Epithelial cell of esophagus (primary cell): ENCODE data around the gene TMEM145.

Source experiments
- DNase-seq: peaks from one replicate; pipeline ENCODE4 v3.0.0; 2010; ENCODE audit warnings: low read depth
- H3K4me3 ChIP-seq: 2 replicates; pipeline ENCODE4 v1.5.1; 2011; ENCODE audit warnings: mild to moderate bottlenecking, low read length, control low read depth
- TF ChIP-seq, protein P1 (sequence below): IDR thresholded peaks from 2 replicates; pipeline ENCODE4 v1.5.1; 2011; ENCODE audit warnings: low read depth, mild to moderate bottlenecking, low read length, control low read depth, inconsistent platforms; ENCODE audit not compliant: insufficient read depth; ENCODE audit errors: missing control alignments

TMEM145 gene

DNA sequence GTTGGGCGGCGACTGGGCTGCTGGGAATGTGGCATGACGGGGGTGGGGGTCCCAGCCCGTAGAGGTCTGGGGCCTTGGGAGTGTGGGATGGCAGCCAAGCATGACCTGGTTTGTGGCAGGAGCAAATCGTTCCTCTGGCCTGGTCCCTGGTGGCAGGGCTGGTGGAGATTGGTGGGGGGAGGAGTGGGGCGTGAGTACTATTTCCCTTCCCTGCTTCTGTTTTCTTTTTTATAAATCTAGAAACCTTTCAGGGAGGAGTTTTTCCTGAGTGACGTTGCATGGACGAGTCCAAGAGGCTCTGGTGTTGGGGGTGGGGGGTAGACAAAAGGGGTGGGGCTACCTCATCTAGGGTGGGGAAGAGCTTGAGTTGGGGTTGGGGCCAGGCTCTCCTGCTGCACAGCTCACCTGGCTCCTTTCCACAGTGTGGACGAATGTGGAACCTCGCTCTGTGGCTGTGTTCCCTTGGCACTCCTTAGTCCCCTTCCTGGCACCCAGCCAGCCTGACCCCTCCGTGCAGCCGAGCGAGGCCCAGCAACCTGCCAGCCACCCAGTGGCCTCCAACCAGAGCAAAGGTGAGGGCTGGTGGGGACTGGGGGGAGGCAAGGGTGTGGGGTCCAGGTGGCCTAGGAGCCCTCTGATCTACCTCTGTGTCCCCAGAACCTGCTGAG is 26.6 kb upstream of the TMEM145 start:
- TF ChIP-seq, protein P1, sequence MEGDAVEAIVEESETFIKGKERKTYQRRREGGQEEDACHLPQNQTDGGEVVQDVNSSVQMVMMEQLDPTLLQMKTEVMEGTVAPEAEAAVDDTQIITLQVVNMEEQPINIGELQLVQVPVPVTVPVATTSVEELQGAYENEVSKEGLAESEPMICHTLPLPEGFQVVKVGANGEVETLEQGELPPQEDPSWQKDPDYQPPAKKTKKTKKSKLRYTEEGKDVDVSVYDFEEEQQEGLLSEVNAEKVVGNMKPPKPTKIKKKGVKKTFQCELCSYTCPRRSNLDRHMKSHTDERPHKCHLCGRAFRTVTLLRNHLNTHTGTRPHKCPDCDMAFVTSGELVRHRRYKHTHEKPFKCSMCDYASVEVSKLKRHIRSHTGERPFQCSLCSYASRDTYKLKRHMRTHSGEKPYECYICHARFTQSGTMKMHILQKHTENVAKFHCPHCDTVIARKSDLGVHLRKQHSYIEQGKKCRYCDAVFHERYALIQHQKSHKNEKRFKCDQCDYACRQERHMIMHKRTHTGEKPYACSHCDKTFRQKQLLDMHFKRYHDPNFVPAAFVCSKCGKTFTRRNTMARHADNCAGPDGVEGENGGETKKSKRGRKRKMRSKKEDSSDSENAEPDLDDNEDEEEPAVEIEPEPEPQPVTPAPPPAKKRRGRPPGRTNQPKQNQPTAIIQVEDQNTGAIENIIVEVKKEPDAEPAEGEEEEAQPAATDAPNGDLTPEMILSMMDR = no peak
- DNase-seq = no peak
- no peak overlapping the region for H3K4me3 ChIP-seq

DNA sequence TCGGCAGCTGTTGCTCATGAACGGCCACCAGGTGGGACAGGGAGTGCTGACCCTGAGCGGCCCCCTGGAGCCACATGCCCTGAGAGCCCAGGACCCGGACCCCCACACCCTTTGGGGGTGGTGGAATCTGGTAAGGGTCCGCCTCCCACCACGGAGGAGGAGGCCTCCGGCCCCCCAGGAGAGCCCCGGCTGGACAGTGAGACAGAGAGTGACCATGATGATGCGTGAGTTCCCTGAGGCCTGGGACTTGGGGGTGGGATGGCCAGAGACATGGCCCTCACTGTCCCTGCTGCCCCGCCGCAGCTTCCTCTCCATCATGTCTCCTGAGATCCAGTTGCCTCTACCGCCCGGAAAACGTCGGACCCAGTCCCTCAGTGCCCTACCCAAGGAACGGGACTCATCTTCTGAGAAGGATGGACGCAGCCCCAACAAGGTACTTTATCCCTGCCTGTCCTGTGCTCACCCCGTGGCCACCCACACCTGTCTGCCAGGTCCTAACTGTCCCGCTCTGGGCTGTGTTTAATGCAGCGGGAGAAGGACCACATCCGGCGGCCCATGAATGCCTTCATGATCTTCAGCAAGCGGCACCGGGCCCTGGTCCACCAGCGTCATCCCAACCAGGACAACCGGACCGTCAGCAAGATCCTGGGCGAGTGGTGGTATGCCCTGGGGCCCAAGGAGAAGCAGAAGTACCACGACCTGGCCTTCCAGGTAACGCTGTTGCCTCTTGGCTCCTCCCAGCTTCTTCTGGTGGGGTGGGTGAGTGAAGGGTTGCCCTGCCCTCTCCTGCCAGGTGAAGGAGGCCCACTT is 25.9 kb upstream of the TMEM145 start:
- TF ChIP-seq, protein P1 = no peak
- H3K4me3 ChIP-seq = no peak overlapping the region
- DNase-seq = no peak

DNA sequence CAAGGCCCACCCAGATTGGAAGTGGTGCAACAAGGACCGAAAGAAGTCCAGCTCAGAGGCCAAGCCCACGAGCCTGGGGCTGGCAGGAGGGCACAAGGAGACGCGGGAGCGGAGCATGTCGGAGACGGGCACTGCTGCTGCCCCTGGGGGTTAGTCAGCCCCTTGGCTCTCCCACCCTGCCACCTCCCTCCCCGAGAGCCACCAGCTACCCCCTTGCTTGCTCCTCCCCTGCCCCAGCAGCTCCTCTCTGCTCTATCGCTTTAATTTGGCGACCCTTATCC is 25.3 kb upstream of the TMEM145 start:
- DNase-seq = no peak
- H3K4me3 ChIP-seq = no peak overlapping the region
- TF ChIP-seq, protein P1 = no peak

DNA sequence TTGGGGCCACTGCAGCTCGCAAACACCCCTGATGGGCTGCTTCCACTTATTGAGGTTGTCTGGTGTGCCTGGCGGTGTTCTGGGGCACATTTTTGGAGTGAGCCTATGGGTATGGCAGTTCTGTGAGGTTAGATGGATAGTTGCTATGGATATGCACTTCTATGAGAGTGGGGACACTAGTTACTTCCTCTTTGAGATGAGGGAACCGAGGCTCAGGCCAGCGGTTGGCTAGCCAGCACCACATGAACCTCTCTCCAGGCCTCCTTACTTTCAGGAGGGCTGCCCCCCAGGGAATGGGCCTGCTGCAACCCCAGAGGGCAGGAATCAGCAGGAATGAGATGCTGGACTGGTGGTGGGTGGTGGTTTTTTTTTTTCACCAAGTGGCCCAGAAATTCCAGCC is 24.7 kb upstream of the TMEM145 start:
- DNase-seq = no peak
- TF ChIP-seq, protein P1 = no peak
- no peak overlapping the region for H3K4me3 ChIP-seq

DNA sequence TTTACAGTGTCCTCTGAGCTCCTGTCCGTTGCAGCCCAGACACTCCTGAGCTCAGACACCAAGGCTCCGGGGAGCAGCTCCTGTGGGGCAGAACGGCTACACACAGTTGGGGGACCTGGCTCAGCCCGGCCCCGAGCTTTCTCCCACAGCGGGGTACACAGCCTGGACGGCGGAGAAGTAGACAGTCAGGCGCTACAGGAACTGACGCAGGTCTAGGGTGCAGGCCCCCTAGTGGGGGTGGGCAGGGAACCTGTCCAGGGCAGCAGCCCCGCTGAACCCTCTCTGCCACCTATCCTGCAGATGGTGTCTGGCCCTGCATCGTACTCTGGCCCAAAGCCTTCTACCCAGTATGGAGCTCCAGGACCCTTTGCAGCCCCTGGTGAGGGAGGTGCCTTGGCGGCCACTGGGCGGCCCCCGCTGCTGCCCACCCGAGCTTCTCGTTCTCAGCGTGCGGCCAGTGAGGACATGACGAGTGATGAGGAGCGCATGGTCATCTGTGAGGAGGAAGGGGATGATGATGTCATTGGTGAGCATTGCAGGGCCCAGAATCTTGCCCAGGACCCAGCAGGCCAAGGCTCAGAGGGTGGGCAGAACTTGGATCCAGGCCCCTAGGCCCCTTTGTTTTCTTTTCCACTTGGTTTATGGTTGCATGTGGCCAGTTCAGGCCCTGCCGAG is 24.1 kb upstream of the TMEM145 start:
- H3K4me3 ChIP-seq = no peak overlapping the region
- TF ChIP-seq, protein P1 = no peak
- DNase-seq = no peak

DNA sequence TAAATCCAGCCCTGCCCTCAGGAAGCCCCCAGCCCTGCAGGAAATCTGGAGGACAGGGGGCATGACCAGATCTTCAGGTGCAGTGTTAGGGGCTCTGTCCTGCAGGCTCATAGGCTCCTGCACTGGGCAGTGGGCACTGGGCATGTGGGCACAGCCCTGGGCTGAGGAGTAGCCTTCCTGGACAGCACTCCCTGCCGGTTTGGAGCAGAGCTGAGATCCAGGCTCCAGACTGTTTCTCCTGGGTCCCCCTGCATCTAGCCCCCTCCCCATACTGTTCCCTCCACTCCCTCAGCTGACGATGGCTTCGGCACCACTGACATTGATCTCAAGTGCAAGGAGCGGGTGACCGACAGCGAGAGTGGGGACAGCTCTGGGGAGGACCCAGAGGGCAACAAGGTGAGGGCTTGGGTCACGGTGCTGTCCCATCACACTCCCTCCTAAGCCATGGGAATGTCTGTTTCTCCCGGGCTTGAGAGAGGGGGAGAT is 23.5 kb upstream of the TMEM145 start:
- no peak overlapping the region for H3K4me3 ChIP-seq
- no peak for DNase-seq
- TF ChIP-seq, protein P1 = no peak
